ENCODE results near the gene ANKMY1.

DNA sequence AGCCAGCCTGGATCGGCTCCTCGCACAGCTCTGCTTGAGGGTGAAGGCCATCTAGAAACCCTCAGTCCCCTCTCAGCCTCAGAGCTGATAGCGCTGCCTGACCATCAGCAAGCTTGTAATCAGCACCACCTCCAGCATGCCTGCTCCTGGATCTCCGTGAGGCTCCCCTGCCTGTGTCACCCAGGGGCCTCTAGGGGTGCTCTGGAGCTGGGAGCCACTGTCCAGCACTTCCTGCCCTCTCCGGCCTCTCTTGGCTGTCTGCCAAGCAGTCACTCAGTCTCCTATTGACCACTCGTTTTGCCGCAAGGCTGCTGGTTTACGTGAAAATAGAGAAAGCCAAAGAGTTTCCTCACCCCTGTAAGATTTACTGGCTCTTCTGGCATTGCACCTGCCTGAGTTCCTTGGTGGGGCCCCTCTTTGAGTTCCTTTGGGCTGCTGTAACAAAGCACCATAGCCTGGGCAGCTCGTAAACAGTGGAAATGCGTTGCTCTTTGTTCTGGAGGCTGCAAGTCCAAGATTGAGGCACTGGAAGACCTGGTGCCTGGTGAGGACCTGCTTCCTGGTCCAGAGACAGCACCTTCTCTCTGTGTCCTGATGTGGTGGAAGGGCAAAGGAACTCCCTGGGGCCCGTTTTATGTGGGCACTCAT lies 46.6 kb upstream of the ANKMY1 start:
- TF ChIP-seq SUZ12 (IDR thresholded peaks at IDR 0.05; ENCODE audit: extremely low read depth, insufficient read depth, insufficient read length) (no peak), ZNF274 (IDR thresholded peaks at IDR 0.05; ENCODE audit: low read depth, low read length) (no peak), YY1 (IDR thresholded peaks at IDR 0.05; ENCODE audit: insufficient read depth, insufficient read length) (no peak)

Data from NT2/D1 (cell line).